OCI-LY1 (cell line): Measurements from ENCODE around the gene ADO.

Source experiments
- H2AFZ ChIP-seq: fragments of 200-600 bp; sonication (generic), shearing (Covaris generic); 2 replicates; pipeline ENCODE4 v1.6.0; 2014; ENCODE audit warnings: antibody characterized with exemption, mild to moderate bottlenecking, low read length
- H3F3A ChIP-seq: fragments of 200-600 bp; sonication (generic), shearing (Covaris generic); 2 replicates; pipeline ENCODE4 v1.6.0; 2014; ENCODE audit warnings: mild to moderate bottlenecking, antibody characterized with exemption, low read length, moderate library complexity; ENCODE audit not compliant: insufficient read depth
- H3K27ac ChIP-seq: fragments of 200-600 bp; sonication (generic); 2 replicates; pipeline ENCODE4 v1.5.1; 2014; ENCODE audit warnings: low read length, mixed run types, mild to moderate bottlenecking, low read depth; ENCODE audit not compliant: poor library complexity, severe bottlenecking
- H3K27me3 ChIP-seq: fragments of 200-600 bp; sonication (generic); 2 replicates; pipeline ENCODE4 v1.6.0; 2014; ENCODE audit warnings: antibody characterized with exemption, mild to moderate bottlenecking, low read length, moderate library complexity; ENCODE audit not compliant: insufficient read depth
- H3K36me3 ChIP-seq: fragments of 200-600 bp; sonication (generic); 2 replicates; pipeline ENCODE4 v1.6.1; 2014; ENCODE audit warnings: mild to moderate bottlenecking, antibody characterized with exemption, low read length, moderate library complexity, mixed read lengths; ENCODE audit not compliant: insufficient read depth
- H3K4me1 ChIP-seq: fragments of 200-600 bp; sonication (generic); 2 replicates; pipeline ENCODE4 v1.5.1; 2014; ENCODE audit warnings: mild to moderate bottlenecking, low read length, moderate library complexity; ENCODE audit not compliant: insufficient read depth, severe bottlenecking
- H3K4me2 ChIP-seq: fragments of 200-600 bp; sonication (generic), shearing (Covaris generic); 2 replicates; pipeline ENCODE4 v1.6.1; 2014; ENCODE audit warnings: low read length
- H3K4me3 ChIP-seq: fragments of 200-600 bp; sonication (generic); 2 replicates; pipeline ENCODE4 v1.5.1; 2014; ENCODE audit warnings: low read length, low read depth, mild to moderate bottlenecking, mixed read lengths; ENCODE audit not compliant: poor library complexity, severe bottlenecking
- H3K79me2 ChIP-seq: fragments of 200-600 bp; shearing (Covaris generic); 2 replicates; pipeline ENCODE4 v1.6.1; 2016; ENCODE audit warnings: mixed run types, low read length, mixed read lengths; ENCODE audit not compliant: insufficient read depth
- H3K9ac ChIP-seq: fragments of 200-600 bp; sonication (generic), shearing (Covaris generic); 2 replicates; pipeline ENCODE4 v1.6.1; 2014; ENCODE audit warnings: mild to moderate bottlenecking, low read length, mixed read lengths
- H3K9me2 ChIP-seq: fragments of 200-600 bp; sonication (generic), shearing (Covaris generic); 2 replicates; pipeline ENCODE4 v1.6.1; 2014; ENCODE audit warnings: low read depth, mild to moderate bottlenecking, low read length, mixed read lengths
- H3K9me3 ChIP-seq: fragments of 200-600 bp; shearing (Covaris generic); 2 replicates; pipeline ENCODE4 v1.6.1; 2014; ENCODE audit warnings: low read length, mixed read lengths
- H4K20me1 ChIP-seq: fragments of 200-600 bp; sonication (generic), shearing (Covaris generic); 2 replicates; pipeline ENCODE4 v1.6.0; 2016; ENCODE audit warnings: mild to moderate bottlenecking, low read length; ENCODE audit not compliant: insufficient read depth
- CTCF ChIP-seq: fragments of 200-600 bp; sonication (generic), shearing (Covaris generic); IDR thresholded peaks from 2 replicates; pipeline ENCODE4 v1.5.1; 2017; ENCODE audit warnings: mild to moderate bottlenecking, antibody characterized with exemption, low read length, moderate library complexity, mixed read lengths
- EZH2 ChIP-seq: fragments of 200-600 bp; sonication (generic), shearing (Covaris generic); IDR thresholded peaks from 2 replicates; pipeline ENCODE4 v1.8.0; 2017; ENCODE audit warnings: borderline replicate concordance, mixed run types, mild to moderate bottlenecking, antibody characterized with exemption, low read length, moderate library complexity, mixed read lengths

The ADO gene

GRCh38 chr10:62804356-62805230 is at the start of gene ADO:
Gene ADO, plus strand, starts transcription at chr10:62804720. Its CDS starts 340 bp downstream, at chr10:62805060.
- H3K27ac ChIP-seq = peak within 1 kb of the TSS; percentile 66
- no peak for TF ChIP-seq CTCF
- H4K20me1 ChIP-seq = 0 out of 2 replicates have a peak, but pooled peaks cover 4% of the 10 kb centered on the region
- H3K36me3 ChIP-seq = peaks cover 28% of the 10 kb centered on the region
- H3K27me3 ChIP-seq = no peaks in the 10 kb centered on the region
- peak within 1 kb of the TSS; percentile 88 for H3K9ac ChIP-seq
- H3K4me2 ChIP-seq = peak within 1 kb of the TSS; percentile 94
- peaks cover 29% of the 10 kb centered on the region for H3K4me1 ChIP-seq
- H3K9me2 ChIP-seq = no peaks in the 10 kb centered on the region
- no peaks in the 10 kb centered on the region for H3K9me3 ChIP-seq
- no peaks in the 10 kb centered on the region for H3K79me2 ChIP-seq
- H2AFZ ChIP-seq = peak within 1 kb of the TSS; percentile 92
- no peaks in the 10 kb centered on the region for H3F3A ChIP-seq
- H3K4me3 ChIP-seq = peak within 1 kb of the TSS; percentile 81

GRCh38 chr10:62754963-62755362 is 49.6 kb upstream of the ADO start:
- Histone ChIP-seq H3K4me3 (no peak overlapping the region), H3K9me2 (no peaks in the 10 kb centered on the region), H2AFZ (no peak overlapping the region), H3K36me3 (no peaks in the 10 kb centered on the region), H3K9me3 (no peaks in the 10 kb centered on the region), H3K79me2 (no peaks in the 10 kb centered on the region), H4K20me1 (no peaks in the 10 kb centered on the region), H3K4me1 (no peaks in the 10 kb centered on the region), H3K4me2 (no peak overlapping the region), H3F3A (no peaks in the 10 kb centered on the region), H3K9ac (no peak overlapping the region), H3K27me3 (0 out of 2 replicates have a peak, but pooled peaks cover 4% of the 10 kb centered on the region), H3K27ac (no peak overlapping the region)
- TF ChIP-seq CTCF = no peak
- no peak for TF ChIP-seq EZH2

GRCh38 chr10:62755662-62756653 is 48.6 kb upstream of the ADO start:
- Histone ChIP-seq H3K27me3 (0 out of 2 replicates have a peak, but pooled peaks cover 4% of the 10 kb centered on the region), H3F3A (no peaks in the 10 kb centered on the region), H3K4me3 (no peak overlapping the region), H2AFZ (no peak overlapping the region), H3K9ac (no peak overlapping the region), H3K36me3 (no peaks in the 10 kb centered on the region), H3K9me2 (no peaks in the 10 kb centered on the region), H4K20me1 (no peaks in the 10 kb centered on the region), H3K4me1 (no peaks in the 10 kb centered on the region), H3K27ac (no peak overlapping the region), H3K9me3 (no peaks in the 10 kb centered on the region), H3K79me2 (no peaks in the 10 kb centered on the region), H3K4me2 (no peak overlapping the region)
- no peak for TF ChIP-seq CTCF
- TF ChIP-seq EZH2 = no peak
